ENCODE results near the gene MAP6D1. TPM values are rescaled to one million over a fixed set of nuclear protein-coding genes. Genes with fewer than 3 reads are reported as not detected.

Gene MAP6D1
- 4.8 and 6.9 TPM in 2 replicates for polyA plus RNA-seq (2014; cell fraction: cytosol; rRNA removed)
- polyA plus RNA-seq (2014; cell fraction: nucleus; rRNA removed) = 4.9 and 12.5 TPM in 2 replicates

DNA sequence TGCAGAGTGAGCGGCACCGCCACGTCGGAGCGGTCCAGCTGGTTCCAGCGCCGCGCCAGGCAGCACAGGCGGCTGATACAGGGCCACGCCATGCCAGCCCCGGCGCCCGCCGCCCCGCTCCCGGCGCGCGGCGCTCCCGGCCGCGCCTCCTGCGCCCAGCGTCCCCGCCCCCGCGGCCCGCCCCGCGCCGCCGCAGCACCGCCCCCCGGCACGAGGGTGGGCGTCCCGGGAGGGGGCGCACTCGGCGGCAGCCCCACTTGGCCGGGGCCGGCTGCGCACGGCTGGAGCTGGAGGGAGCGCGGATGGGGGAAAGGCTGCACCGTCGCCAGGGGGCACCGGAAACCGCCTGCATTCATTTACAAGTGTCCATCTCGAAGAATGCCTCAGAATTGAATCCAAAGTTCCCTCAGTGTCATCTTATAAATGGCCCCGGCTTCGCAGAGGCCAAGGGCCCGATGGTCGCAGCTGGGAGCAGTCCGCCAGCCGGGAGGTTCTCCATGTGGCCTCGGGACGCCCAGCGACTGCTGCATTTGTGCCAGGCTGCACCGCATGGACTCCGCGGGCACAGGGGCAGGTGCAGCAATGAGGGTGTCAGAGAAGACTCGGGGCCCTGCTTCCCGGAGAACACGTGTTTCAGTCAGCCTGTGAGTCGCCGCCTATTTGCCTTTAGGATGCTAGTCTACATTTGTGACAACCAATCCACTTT, at the start of gene MAP6D1:
Gene MAP6D1, minus strand, starts transcription at position 122 of the 706 bp plus-strand sequence. Its CDS starts 30 bp downstream, at position 92.
- peak; percentile 68 for DNase-seq (ENCODE audit: low spot score)

GRCh38 chr3:183873914-183874313, 48.5 kb upstream of the MAP6D1 start:
- DNase-seq (ENCODE audit: low spot score) = no peak

DNA sequence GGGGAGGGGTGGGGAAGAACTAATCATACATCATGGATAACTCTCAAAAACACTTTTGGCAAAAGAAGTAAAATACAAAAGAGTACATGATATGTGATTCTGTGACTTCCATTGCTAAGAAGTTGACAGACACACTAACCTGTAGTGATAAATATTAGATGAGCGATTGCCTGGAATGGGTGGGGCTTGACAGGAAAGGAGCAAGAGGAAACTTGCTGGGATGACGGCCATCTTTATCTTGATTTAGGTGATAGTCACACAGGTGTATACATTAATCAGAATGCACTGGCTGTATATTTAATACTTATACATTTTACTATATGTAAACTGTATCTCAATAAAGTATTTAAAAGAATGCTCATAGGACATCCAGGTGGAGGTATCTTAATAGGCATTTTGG, 46.2 kb upstream of the MAP6D1 start:
- no peak for DNase-seq (ENCODE audit: low spot score)

- no peak for DNase-seq (ENCODE audit: low spot score)
Measured at GRCh38 chr3:183870563-183870962, 45.2 kb upstream of the MAP6D1 start.

- DNase-seq (ENCODE audit: low spot score) = no peak
Measured at GRCh38 chr3:183868796-183869195, 43.4 kb upstream of the MAP6D1 start.

GRCh38 chr3:183862610-183863009, 37.2 kb upstream of the MAP6D1 start:
- no peak for DNase-seq (ENCODE audit: low spot score)

GRCh38 chr3:183857863-183858262, 32.5 kb upstream of the MAP6D1 start:
- DNase-seq (ENCODE audit: low spot score) = no peak

- DNase-seq (ENCODE audit: low spot score) = no peak
Measured at GRCh38 chr3:183854318-183855035, 29.1 kb upstream of the MAP6D1 start.

DNA sequence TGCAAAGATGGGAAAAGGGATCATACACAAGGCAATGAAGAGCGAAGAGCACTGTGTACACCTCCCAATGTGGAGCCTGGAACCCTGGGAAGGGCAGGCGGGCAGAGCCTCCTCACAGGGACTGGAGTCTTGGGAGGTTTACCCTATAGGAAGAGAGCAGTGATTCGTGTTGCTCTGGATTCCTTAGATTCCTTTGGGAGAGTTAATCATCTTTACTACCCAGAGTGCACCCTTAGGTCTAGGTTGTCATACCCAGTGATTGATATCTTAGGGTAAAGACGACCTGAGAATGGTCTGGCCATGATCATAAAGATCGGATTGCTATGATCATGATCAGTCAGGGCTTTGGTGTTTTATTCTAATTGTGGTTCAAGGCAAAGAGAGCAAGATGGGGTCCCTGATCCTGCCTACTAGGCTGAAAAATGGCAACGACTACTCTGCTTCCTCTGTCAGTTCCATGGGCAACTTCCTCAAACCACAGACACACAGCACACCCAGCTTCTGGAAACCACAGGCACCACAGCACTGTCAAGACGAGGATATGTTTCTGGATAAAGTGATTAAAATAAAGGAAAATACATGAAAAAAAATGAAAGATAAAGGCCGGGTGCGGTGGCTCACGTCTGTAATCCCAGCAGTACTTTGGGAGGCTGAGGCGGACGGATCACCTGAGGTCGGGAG, 20.4 kb upstream of the MAP6D1 start:
- no peak for DNase-seq (ENCODE audit: low spot score)

- DNase-seq (ENCODE audit: low spot score) = no peak
Measured at GRCh38 chr3:183845090-183845489, 19.7 kb upstream of the MAP6D1 start.

- DNase-seq (ENCODE audit: low spot score) = no peak
Measured at GRCh38 chr3:183844606-183845005, 19.2 kb upstream of the MAP6D1 start.

- no peak for DNase-seq (ENCODE audit: low spot score)
Measured at GRCh38 chr3:183839751-183840150, 14.4 kb upstream of the MAP6D1 start.

DNA sequence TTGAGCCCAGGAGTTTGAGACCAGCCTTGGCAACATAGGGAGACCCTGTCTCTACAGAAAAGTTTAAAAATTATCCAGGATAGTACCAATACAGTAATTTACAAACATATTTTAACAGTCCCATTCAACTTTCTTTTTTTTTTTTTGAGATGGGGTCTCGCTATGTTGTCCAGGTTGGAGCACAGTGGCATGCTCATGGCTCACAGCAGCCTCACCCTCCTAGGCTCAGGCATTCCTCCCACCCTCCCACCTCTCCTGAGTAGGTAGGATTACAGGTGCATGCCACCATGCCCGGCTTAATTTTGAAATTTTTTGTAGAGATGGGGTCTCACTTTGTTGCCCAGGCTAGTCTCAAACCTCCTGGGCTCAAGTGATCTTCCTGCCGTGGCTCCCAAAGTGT, 12.5 kb upstream of the MAP6D1 start:
- DNase-seq (ENCODE audit: low spot score) = no peak

- DNase-seq (ENCODE audit: low spot score) = no peak
Measured at GRCh38 chr3:183837390-183837789, 12.0 kb upstream of the MAP6D1 start.

DNA sequence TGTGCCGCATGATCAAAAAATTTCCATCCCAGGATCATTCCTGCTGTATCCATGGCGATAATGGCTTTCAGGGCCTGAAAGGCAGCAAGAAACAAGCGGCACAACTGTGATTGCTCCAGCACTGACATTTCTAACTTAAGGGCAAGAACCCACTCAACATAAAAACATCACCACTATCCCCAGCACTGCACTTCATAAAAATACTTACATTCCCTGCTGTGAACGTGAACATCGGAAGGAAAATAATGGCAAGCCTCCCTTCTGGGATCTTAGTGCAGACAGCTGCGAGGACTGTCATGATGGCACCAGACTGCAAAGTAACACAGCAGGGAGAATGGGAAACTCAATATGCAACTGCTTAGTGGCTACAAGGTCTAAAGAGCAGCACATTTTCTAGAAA, 8.1 kb upstream of the MAP6D1 start:
- no peak for DNase-seq (ENCODE audit: low spot score)

GRCh38 chr3:183830187-183830586, 4.8 kb upstream of the MAP6D1 start:
- DNase-seq (ENCODE audit: low spot score) = no peak

GRCh38 chr3:183829466-183829865, 4.1 kb upstream of the MAP6D1 start:
- no peak for DNase-seq (ENCODE audit: low spot score)

DNA sequence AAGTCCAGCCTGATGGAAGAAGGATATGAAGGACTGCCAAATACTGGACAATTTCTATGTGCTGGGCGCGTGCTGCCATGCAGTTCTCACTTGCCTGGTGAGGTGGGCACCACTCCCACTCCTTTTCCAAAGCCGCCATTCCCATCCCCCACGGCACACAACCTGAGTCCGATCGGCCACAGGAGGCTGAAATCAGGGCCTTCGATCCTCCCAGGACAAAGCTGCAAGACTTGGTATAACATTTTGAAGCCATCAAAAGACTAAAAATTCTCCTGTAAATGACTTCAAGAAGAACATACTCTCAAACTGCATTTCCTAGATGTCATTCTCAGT, 3.1 kb upstream of the MAP6D1 start:
- DNase-seq (ENCODE audit: low spot score) = no peak

DNA sequence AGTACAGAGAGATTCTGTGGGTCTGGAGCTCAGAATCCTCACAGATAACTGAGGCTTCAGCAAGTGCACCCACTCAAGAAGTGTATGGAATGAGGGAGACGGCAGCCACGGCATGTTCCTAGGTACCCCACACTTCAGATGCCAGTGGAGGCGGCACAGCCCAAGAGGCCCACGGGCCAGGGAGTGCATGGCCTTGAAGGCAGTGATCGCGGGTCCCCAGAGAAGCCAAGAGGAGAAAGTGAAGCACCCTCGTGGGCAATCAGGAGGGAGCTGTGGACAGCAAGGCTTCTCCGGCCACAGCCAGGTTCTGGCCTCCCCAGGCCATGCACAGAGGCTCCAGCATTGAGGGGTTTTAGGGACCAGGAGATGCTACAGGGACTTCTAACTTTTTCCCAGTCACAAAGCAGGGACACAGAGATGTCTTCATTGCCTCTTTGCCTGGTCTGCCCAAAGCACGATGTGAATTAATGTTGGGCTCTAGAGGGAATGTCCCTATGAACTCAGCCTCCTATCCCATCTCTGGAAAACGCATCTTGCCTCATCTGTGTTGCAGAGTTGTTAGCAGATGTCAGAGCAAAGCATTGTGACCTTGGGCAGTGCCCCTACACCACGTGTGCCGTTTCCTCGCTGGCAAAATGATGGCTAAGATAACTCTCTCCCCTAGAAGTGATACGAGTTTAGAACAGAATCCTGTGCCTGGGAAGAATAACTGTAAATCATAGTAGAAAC, 2.6 kb upstream of the MAP6D1 start:
- DNase-seq (ENCODE audit: low spot score) = no peak

- no peak for DNase-seq (ENCODE audit: low spot score)
Measured at GRCh38 chr3:183826448-183827250, 1.3 kb upstream of the MAP6D1 start.
